ENCODE measurements around the gene PEX6. TPM values are rescaled to one million over a fixed set of nuclear protein-coding genes. Genes with fewer than 3 reads are reported as not detected.

The PEX6 gene
- total RNA-seq, 1 experiment from 2014 or later = 25.9 TPM

DNA sequence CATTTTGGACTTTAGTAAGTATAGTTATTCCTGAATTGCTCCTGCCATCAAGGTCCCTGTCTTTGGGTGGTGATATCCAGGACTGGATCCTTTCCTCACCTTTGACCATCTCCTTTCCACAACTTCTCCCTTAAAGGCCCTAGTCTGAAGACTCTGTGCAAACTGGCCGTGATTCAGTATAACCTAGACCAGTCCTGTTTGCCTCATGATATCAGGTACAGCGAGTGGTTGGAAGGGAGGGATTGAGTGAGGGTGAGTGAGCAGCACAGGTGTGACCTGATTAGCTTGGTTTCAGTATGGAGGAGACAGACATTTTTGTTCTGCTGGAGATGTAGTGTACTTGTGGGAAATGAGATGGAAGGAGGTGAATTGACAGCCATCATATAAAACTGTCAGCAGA, 40.2 kb upstream of the PEX6 start:
- no peak overlapping the region for H3K27ac ChIP-seq
- no peak overlapping the region for H2AFZ ChIP-seq
- H4K20me1 ChIP-seq (ENCODE audit: insufficient read depth) = peaks cover 3% of the 10 kb centered on the region
- H3K9me2 ChIP-seq (ENCODE audit: insufficient read depth) = no peaks in the 10 kb centered on the region
- H3K36me3 ChIP-seq (ENCODE audit: low read depth) = peaks cover 12% of the 10 kb centered on the region
- H3K4me2 ChIP-seq = no peak overlapping the region
- ChIA-PET POLR2A (ENCODE audit: unreplicated experiment) (interaction anchor here (0.7 kb wide), 1 partner anchor 15 kb away, joined by 4 read pairs; no protein-coding TSS in a partner anchor), CTCF (no interaction called here)
- DNase-seq = no peak
- intact Hi-C loops (cut with micrococcal nuclease; ENCODE audit: unreplicated experiment) = loop anchor here (10.0 kb wide), 1 partner anchor 114 kb away; no protein-coding TSS in a partner anchor
- H3F3A ChIP-seq (ENCODE audit: insufficient read depth, low read depth) = peaks cover 30% of the 10 kb centered on the region; the same call in 1 of the 2 replicates
- TF ChIP-seq EZH2 (IDR thresholded peaks at IDR 0.05; ENCODE audit: low read depth) (no peak), CTCF (conservative IDR thresholded peaks at IDR 0.05) (no peak)
- no peaks in the 10 kb centered on the region for H3K27me3 ChIP-seq (ENCODE audit: insufficient read depth, low read depth)
- no peaks in the 10 kb centered on the region for H3K9me3 ChIP-seq (ENCODE audit: insufficient read depth, low read depth)
- peaks cover 17% of the 10 kb centered on the region; the same call in 1 of the 2 replicates for H3K4me1 ChIP-seq (replicated peaks; ENCODE audit: insufficient read depth)
- no peak overlapping the region for H3K4me3 ChIP-seq
- peaks cover 52% of the 10 kb centered on the region for H3K79me2 ChIP-seq (ENCODE audit: low read depth)
- BruUV-seq (replicated peaks) = no TSS peak

DNA sequence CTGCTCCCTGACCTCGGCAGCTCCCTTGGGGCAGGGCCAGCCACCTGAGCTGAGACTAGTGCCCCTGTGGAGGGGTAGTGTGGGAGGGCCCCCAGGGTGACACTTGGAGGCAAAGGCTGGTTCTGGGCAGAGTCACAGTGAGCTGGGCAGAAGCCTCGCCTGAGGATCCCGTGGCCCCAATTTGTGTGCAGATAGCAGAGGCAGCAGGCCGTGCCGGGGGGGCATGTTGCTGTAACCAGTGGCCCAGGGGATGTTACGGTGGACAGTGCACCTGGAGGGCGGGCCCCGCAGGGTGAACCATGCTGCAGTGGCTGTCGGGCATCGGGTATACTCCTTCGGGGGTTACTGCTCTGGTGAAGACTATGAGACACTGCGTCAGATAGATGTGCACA, 38.0 kb upstream of the PEX6 start:
- peaks cover 30% of the 10 kb centered on the region; the same call in 1 of the 2 replicates for H3F3A ChIP-seq (ENCODE audit: insufficient read depth, low read depth)
- peaks cover 11% of the 10 kb centered on the region for H3K36me3 ChIP-seq (ENCODE audit: low read depth)
- intact Hi-C loops (cut with micrococcal nuclease; ENCODE audit: unreplicated experiment) = loop anchor here (10.0 kb wide), 1 partner anchor 112 kb away; no protein-coding TSS in a partner anchor
- H2AFZ ChIP-seq = no peak overlapping the region
- ChIA-PET CTCF (no interaction called here), POLR2A (ENCODE audit: unreplicated experiment) (no interaction called here)
- no peak for DNase-seq
- no peaks in the 10 kb centered on the region for H3K9me2 ChIP-seq (ENCODE audit: insufficient read depth)
- H3K27ac ChIP-seq = no peak overlapping the region
- peaks cover 23% of the 10 kb centered on the region for H3K4me1 ChIP-seq (replicated peaks; ENCODE audit: insufficient read depth)
- H3K4me2 ChIP-seq = no peak overlapping the region
- peaks cover 43% of the 10 kb centered on the region for H3K79me2 ChIP-seq (ENCODE audit: low read depth)
- no peak overlapping the region for H3K4me3 ChIP-seq
- TF ChIP-seq CTCF (conservative IDR thresholded peaks at IDR 0.05) (no peak), EZH2 (IDR thresholded peaks at IDR 0.05; ENCODE audit: low read depth) (no peak)
- no peaks in the 10 kb centered on the region for H3K9me3 ChIP-seq (ENCODE audit: insufficient read depth, low read depth)
- no peaks in the 10 kb centered on the region for H3K27me3 ChIP-seq (ENCODE audit: insufficient read depth, low read depth)
- BruUV-seq (replicated peaks) = no TSS peak
- peaks cover 3% of the 10 kb centered on the region; the same call in 1 of the 2 replicates for H4K20me1 ChIP-seq (ENCODE audit: insufficient read depth)

DNA sequence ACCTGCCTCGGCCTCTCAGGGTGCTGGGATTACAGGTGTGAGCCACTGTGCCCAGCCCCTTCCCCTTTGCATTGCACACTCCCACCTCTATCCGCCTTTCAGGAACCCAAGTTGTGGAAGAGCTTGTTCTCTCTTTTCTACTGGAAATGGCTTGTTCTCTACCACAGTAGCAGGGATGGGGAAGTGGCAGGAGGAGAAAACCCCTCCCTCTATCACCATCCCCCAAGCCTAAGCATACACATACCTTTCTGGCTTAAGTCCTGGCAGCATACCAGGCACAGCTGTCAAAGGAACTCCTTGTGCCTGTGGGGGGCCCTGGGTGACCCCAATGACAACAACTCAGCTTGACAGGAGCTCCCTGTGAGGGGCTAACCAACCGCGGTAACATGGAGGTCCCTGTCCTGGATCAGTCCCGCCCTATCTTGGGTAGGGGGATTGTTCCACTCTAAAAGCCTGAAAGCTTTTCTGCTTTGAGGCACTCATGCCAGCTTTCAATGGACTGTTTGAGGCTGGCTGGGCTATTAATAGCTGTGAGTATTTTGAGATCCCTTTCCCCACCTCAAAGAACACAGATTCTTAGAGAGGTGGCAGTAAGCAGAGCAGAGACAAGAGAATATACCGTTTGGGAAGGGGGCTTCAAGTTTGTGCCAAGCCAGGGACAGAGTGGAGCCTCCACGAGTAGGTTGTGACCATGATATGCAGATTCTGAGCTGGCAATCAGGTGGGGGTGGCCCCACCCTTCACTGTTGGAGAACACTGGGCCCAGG, 37.4 kb upstream of the PEX6 start:
- Histone ChIP-seq H3K4me1 (replicated peaks; ENCODE audit: insufficient read depth) (peaks cover 23% of the 10 kb centered on the region), H3K4me3 (no peak overlapping the region), H3K79me2 (ENCODE audit: low read depth) (peaks cover 42% of the 10 kb centered on the region), H3F3A (ENCODE audit: insufficient read depth, low read depth) (peaks cover 27% of the 10 kb centered on the region; the same call in 1 of the 2 replicates), H3K27ac (no peak overlapping the region), H3K4me2 (no peak overlapping the region), H3K36me3 (ENCODE audit: low read depth) (peaks cover 11% of the 10 kb centered on the region), H3K9me3 (ENCODE audit: insufficient read depth, low read depth) (no peaks in the 10 kb centered on the region), H3K9me2 (ENCODE audit: insufficient read depth) (no peaks in the 10 kb centered on the region), H2AFZ (no peak overlapping the region), H3K27me3 (ENCODE audit: insufficient read depth, low read depth) (no peaks in the 10 kb centered on the region), H4K20me1 (ENCODE audit: insufficient read depth) (peaks cover 3% of the 10 kb centered on the region; the same call in 1 of the 2 replicates)
- ChIA-PET POLR2A (ENCODE audit: unreplicated experiment) (interaction anchor here (0.6 kb wide), 1 partner anchor 43 kb away, joined by 7 read pairs; the partner anchor contains the start of genes KLC4 and MRPL2), CTCF (no interaction called here)
- TF ChIP-seq EZH2 (IDR thresholded peaks at IDR 0.05; ENCODE audit: low read depth) (no peak), CTCF (conservative IDR thresholded peaks at IDR 0.05) (no peak)
- DNase-seq = no peak
- BruUV-seq (replicated peaks) = no TSS peak
- intact Hi-C loops (cut with micrococcal nuclease; ENCODE audit: unreplicated experiment) = loop anchor here (10.0 kb wide), 1 partner anchor 112 kb away; no protein-coding TSS in a partner anchor

All from PC-9 (cell line).